Measurements from ENCODE around the gene SLC15A2.

- TF ChIP-seq CTCF (IDR thresholded peaks at IDR 0.05) (no peak), POLR2A (IDR thresholded peaks at IDR 0.05) (no peak)
Measured at GRCh38 chr3:121870717-121871116, 23.5 kb upstream of the SLC15A2 start.
